ENCODE data around the gene PPP1R3G. TPM values are rescaled to one million over a fixed set of nuclear protein-coding genes. Genes with fewer than 3 reads are reported as not detected.

PPP1R3G gene
- total and polyA plus RNA-seq, 2 of the 13 experiments (the other 11 are each of a cell fraction or from before 2014, with no cell fraction given) = 1.2 to 1.3 TPM

GRCh38 chr6:5081182-5081581 lies 4.0 kb upstream of the PPP1R3G start (continued):
- TF ChIP-seq ZSCAN29 (CRISPR knock-in tag; conservative IDR thresholded peaks at IDR 0.05) (no peak), GMEB1 (CRISPR knock-in tag; IDR thresholded peaks at IDR 0.05; ENCODE audit: borderline replicate concordance) (no peak), BATF2 (CRISPR knock-in tag; IDR thresholded peaks at IDR 0.05) (no peak), ZNF468 (CRISPR knock-in tag; IDR thresholded peaks at IDR 0.05) (no peak), ZNF607 (CRISPR knock-in tag; IDR thresholded peaks at IDR 0.05; ENCODE audit: borderline replicate concordance) (peak; percentile 17; the same call in 1 of the 2 replicates), TMF1 (CRISPR knock-in tag; IDR thresholded peaks at IDR 0.05; ENCODE audit: low read depth) (no peak), ZNF264 (CRISPR knock-in tag; IDR thresholded peaks at IDR 0.05) (no peak), TBL1XR1 (IDR thresholded peaks at IDR 0.05; ENCODE audit: borderline replicate concordance, low read length, partially characterized antibody) (no peak), IRF1 (CRISPR knock-in tag; IDR thresholded peaks at IDR 0.05; ENCODE audit: low read depth) (no peak), NCOA5 (CRISPR knock-in tag; IDR thresholded peaks at IDR 0.05) (no peak), ARNTL (CRISPR knock-in tag; IDR thresholded peaks at IDR 0.05) (0 out of 2 replicates have a peak, but pooled peaks have one; percentile 41), ZNF784 (CRISPR knock-in tag; IDR thresholded peaks at IDR 0.05; ENCODE audit: borderline replicate concordance) (0 out of 2 replicates have a peak, but pooled peaks have one; percentile 25), ZXDC (CRISPR knock-in tag; IDR thresholded peaks at IDR 0.05) (no peak), ESRRA (CRISPR knock-in tag; IDR thresholded peaks at IDR 0.05; ENCODE audit: low read depth) (no peak), ZNF510 (CRISPR knock-in tag; IDR thresholded peaks at IDR 0.05; ENCODE audit: low read depth) (0 out of 2 replicates have a peak, but pooled peaks have one; percentile 66), ZNF609 (CRISPR knock-in tag; IDR thresholded peaks at IDR 0.05; ENCODE audit: borderline replicate concordance) (0 out of 2 replicates have a peak, but pooled peaks have one; percentile 11)
